HG02938 (cell line): ENCODE data around the gene XYLT1.

Experiments used
- ATAC-seq: cut with Tn5 transposase; IDR thresholded peaks from one replicate; pipeline ENCODE4 v1.9.1; 2021; ENCODE audit warnings: mild to moderate bottlenecking, moderate library complexity; ENCODE audit not compliant: unreplicated experiment

Gene XYLT1

GRCh38 chr16:17362946-17363345 lies 107.8 kb downstream of the XYLT1 start:
- ATAC-seq = no peak

- ATAC-seq = no peak
Observed at GRCh38 chr16:17362183-17362582, 108.6 kb downstream of the XYLT1 start.

- ATAC-seq = no peak
Observed at GRCh38 chr16:17360693-17361122, 110.1 kb downstream of the XYLT1 start.

- no peak for ATAC-seq
Observed at GRCh38 chr16:17359788-17360390, 110.9 kb downstream of the XYLT1 start.

GRCh38 chr16:17358846-17359245 lies 111.9 kb downstream of the XYLT1 start:
- no peak for ATAC-seq

- ATAC-seq = no peak
Observed at GRCh38 chr16:17358355-17358754, 112.4 kb downstream of the XYLT1 start.

- no peak for ATAC-seq
Observed at GRCh38 chr16:17357307-17358062, 113.3 kb downstream of the XYLT1 start.

GRCh38 chr16:17356243-17356933 lies 114.4 kb downstream of the XYLT1 start:
- no peak for ATAC-seq

GRCh38 chr16:17354685-17355084 lies 116.1 kb downstream of the XYLT1 start:
- ATAC-seq = no peak

- ATAC-seq = no peak
Observed at GRCh38 chr16:17354141-17354601, 116.6 kb downstream of the XYLT1 start.

- ATAC-seq = no peak
Observed at GRCh38 chr16:17353561-17353960, 117.2 kb downstream of the XYLT1 start.

GRCh38 chr16:17351441-17352035 lies 119.2 kb downstream of the XYLT1 start:
- no peak for ATAC-seq

GRCh38 chr16:17350207-17350606 lies 120.6 kb downstream of the XYLT1 start:
- ATAC-seq = no peak

- no peak for ATAC-seq
Observed at GRCh38 chr16:17348826-17349225, 121.9 kb downstream of the XYLT1 start.

GRCh38 chr16:17348042-17348783 lies 122.5 kb downstream of the XYLT1 start:
- ATAC-seq = no peak

GRCh38 chr16:17347624-17348023 lies 123.1 kb downstream of the XYLT1 start:
- ATAC-seq = no peak

- ATAC-seq = no peak
Observed at GRCh38 chr16:17346621-17347569, 123.9 kb downstream of the XYLT1 start.

GRCh38 chr16:17345043-17345442 lies 125.7 kb downstream of the XYLT1 start:
- ATAC-seq = no peak

- no peak for ATAC-seq
Observed at GRCh38 chr16:17343728-17344127, 127.0 kb downstream of the XYLT1 start.

GRCh38 chr16:17343028-17343427 lies 127.7 kb downstream of the XYLT1 start:
- ATAC-seq = no peak
